Fibroblast of gingiva (primary cell): ENCODE results near the gene FAM234A.

Source experiments
- DNase-seq: peaks from one replicate; pipeline ENCODE4 v3.0.0-alpha.2; 2011; ENCODE audit warnings: low read depth

Gene FAM234A

DNA sequence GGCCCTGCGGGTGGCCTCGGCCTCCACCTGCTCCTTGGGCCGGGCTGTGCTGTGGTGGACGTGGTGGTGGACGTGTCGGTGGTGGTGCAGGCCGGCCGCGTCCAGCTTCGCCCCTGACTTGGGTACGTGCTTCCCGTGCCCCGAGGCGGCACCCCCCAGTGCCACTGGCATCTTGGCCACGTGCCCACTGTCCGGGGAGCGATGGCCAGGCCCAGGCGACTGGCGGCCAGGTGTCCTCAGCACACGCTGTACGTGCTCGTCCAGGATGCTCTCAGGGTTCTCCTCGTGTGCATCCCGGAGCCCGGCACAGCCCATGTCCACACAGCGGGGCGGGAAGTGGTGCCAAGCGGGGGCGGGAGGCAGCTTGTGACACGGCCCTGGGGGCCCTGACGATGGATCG, 63.2 kb downstream of the FAM234A start:
- no peak for DNase-seq

DNA sequence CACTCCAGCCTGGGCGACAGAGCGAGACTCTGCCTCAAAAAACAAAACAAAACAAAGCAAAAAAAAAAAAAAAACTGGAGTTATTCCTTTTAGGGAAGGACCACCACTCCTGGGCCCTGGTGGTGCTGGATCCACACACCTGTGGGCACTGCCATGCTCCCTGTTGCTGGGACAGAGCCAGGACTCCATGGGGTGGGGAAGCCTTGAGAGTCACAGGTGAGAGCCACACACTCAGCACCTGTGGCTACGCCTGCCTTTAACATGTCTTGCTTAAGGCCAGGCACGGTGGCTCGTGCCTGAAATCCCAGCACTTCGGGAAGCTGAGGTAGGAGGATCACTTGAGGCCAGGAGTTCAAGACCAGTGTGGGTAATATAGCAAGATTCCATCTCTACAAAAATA, 66.6 kb downstream of the FAM234A start:
- DNase-seq = no peak

DNA sequence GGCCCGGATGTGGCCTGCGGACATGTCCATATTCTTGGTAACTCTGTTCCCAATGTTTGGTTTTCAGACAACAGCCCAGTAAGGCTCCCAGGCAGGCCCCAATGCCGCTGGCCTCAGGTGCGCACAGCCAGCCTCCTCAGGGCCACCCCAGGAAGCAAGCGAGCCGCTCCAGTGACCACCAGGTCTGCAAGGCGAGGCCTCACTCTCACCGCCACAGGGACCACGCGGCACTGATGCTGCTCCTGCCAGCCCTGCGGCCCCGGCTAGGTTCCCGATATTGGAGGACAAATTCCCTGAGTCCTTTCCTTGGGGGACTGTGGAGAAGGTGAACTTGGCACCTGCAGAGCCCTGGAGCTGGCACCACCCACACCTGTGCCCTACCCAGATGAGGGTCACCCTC, 67.3 kb downstream of the FAM234A start:
- no peak for DNase-seq

DNA sequence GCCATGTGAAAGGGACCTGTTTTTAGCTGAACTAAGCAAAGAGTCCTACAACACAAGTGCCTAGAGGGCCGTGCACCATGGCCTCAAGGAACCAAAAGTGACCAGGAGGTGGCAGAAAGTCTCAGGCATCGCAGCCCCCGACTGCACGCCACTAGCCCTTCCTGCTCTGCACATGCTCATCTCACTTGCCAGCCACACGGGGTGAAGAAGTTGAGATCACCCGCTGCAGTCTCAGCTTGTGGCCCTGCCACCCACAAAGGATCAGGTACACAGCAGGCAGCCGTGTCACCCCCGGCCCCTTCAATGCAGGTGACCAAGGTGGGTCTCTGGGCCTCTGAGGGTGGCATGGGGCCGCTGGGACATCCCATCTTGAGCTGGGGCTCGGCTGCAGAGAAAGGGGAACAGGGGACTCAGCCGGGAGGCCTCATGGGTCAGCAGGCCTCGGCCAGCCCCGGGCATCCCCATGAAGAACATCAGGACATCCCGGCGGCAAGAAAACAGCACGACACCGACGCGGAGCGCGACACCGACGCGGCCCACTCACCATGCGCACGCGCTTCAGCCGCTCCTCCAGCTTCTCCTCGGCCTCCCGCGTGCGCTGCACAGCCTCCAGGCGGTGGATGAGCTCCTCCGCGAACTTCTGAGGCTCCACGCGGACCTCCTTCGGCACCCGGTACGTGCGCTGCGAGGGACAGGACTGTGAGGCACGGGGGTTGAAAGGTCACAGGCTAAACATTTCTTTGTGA, 69.3 kb downstream of the FAM234A start:
- DNase-seq = no peak

DNA sequence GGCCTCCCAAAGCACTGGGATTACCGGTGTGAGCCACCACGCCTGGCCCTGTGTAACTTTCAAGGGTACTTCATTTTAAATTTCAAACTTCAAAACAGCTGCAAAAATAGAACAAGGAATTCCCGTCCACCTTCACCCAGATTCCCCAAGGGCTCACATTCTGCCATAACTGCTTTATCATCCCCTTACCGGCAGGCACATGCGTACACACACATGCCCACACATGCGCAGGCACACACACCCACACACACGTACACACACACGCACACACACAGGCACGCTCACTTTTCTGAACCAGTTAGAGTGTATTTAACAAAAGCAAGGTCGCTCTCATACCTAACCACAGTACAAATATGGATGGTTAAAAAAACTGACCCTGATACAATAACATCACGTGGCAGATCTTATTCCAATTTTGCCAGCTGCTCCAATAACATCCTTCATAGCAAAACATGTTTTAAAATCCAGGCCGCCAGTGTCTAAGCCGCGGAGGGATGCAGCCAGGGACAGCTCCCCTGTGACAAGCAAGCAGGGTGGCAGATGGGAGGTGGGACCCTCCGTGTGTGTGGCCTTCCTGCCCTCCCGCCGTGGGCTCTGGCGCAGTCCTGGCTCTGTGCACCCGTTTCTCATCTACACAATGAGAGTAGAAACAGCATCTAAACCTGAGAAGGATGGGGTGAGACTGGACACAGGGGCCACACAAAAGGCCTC, 71.5 kb downstream of the FAM234A start:
- no peak for DNase-seq

DNA sequence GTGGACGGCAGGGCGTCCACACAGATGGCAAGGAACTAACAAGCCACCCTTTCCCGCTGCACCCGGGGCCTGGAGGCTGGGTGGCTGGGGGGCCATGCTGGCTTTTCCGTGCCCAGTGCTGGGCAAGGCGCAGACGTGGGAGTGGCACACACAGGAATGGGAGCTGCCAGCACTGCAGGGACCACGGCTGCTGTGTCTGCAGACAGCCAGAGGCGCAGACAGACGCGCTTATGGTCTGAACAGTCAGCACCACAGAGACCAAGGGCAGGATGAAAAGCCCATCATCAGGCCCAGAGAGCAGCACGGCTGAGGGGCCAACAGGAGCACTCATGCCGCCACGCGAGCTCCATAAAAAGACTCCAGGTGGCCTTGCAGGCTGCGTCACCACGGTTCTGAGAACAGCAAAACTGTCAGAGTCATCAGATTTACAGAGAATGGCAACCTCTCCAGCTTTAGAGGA, 72.3 kb downstream of the FAM234A start:
- DNase-seq = no peak

DNA sequence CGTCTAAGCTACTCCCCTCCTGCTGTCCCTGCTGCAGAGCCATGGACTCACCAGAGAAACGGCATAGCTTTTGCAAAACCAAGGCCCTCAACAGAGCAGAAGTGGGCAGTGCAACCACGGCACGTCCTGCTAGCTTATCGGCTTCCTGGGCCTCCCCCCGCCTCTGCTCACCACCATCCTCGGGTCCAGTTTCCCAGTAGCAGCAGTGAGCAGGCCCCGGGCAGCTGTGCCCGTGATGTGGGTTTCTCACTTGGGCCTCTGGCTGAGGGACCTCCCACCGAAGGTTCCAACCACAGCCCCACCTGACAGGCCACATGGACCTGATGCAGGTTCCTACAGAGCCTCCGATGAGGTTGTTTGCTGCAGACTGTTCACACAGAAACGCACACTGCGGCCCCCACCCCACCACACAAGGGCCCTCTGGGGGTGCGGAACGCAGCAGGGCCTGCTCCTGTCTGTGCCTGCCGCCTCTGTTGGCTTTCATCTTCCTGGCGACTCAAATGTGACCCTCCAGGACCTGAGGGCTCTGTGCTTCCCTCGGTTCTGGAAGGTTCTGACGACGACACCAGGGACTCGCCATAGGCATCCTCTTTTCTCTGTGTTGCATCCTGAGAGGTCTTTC, 73.2 kb downstream of the FAM234A start:
- DNase-seq = no peak

DNA sequence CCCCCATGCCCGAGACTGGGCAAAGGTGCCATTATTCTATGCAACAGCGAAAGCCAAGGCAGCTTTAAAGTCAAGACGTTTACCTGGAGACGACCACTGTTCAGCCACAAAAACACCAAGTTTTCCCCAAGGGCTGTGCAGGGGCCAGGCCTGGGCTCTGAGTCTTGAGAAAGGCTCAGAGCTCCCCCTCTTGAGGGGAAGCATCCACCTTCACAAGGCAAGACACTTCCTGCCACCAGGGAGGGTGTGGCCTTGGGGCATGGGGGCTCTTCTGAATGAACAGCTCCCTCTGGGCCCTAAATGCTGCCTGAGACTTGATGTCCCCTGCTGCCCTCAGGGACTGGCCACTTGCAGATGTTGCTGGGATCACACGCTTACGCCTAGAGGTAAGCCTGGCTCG, 74.9 kb downstream of the FAM234A start:
- DNase-seq = no peak

DNA sequence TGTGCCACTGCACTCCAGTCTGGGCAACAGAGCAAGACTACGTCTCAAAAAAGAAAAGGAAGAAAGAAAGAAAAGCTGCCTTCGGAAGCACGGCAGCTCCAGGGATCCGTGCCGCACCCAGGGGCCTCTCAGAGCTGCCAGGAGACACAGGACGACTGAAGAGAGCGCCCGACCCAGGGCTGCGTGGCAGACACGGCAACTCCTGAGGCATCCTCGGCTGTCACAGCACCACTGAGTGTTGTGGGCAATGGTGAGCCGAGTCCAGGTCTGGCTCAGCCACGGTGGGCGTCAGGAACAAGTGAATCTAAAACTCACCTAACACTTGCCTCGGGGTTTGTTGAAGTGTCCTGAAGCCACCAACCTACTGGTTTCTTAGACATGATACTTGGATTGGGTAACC, 77.1 kb downstream of the FAM234A start:
- no peak for DNase-seq

DNA sequence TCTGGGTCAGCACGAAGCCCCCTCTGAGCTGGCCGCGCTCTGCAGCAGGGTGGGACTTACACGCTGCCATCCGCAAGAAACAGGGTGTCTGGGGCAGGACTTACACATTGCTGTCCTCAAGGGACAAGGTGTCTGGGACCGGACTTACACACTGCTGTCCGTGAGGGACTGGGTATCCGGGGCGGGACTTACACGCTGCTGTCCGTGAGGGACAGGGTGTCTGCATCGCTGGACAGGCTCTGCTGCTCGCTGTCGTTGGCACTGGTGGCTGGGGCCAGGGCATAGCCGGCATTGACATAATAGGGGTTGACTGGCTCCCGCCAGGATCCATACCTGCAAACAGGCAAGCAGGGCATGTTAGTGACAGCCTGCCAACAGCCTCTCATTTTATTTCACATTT, 79.7 kb downstream of the FAM234A start:
- DNase-seq = no peak

DNA sequence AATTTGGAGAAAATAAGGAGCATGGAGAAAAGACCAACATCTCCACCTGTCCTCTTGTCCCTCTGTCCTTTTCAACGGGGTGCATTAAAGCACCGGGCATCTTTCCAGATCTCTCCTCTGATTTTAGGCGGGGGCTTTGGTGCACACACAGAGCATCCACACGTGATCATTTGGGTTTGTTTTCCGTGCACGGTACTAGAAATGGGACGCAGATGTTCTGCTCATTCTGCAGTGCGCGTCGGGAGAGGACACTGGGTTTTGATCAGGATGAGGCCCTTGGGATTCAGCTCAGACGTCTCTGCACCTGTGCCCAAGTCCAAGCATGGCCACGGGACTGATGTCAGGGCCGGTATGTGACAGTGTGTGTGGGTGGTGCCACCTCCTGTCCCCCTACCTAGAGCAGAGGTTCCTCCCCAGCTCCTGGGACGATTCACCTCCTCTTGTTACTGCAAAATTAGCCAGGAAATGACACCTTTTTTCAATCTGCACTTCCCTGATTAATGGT, 80.2 kb downstream of the FAM234A start:
- DNase-seq = no peak
